Kidney epithelial cell (primary cell): ENCODE data around the gene WDR93. TPM values are rescaled to one million over a fixed set of nuclear protein-coding genes. Genes with fewer than 3 reads are reported as not detected.

Experiments
- DNase-seq: peaks from one replicate; pipeline ENCODE4 v3.0.0-alpha.2; 2010; ENCODE audit warnings: low read depth
- H3K27me3 ChIP-seq: 2 replicates; pipeline ENCODE4 v1.6.0; 2011; ENCODE audit warnings: low read length; ENCODE audit not compliant: control insufficient read depth, insufficient read depth
- H3K36me3 ChIP-seq: 2 replicates; pipeline ENCODE4 v1.5.1; 2011; ENCODE audit warnings: low read length; ENCODE audit not compliant: control insufficient read depth, insufficient read depth
- H3K4me3 ChIP-seq: 2 replicates; pipeline ENCODE4 v1.5.1; 2011; ENCODE audit warnings: low read depth, mild to moderate bottlenecking, control low read depth, low read length
- CTCF ChIP-seq: IDR thresholded peaks from 2 replicates; pipeline ENCODE4 v1.5.1; 2011; ENCODE audit warnings: mild to moderate bottlenecking, moderate library complexity, low read length, control low read depth, inconsistent platforms; ENCODE audit not compliant: insufficient read depth, poor library complexity, severe bottlenecking
- total RNA-seq: library from RNA; depleted of rRNA; stranded (reverse); fragments of >200 nt; gene quantifications from 2 replicates; pipeline ENCODE4 v1.2.3, GENCODE V29; 2015

The WDR93 gene
- total RNA-seq, 1 donor from 2014 or later, result 0.25 TPM

DNA sequence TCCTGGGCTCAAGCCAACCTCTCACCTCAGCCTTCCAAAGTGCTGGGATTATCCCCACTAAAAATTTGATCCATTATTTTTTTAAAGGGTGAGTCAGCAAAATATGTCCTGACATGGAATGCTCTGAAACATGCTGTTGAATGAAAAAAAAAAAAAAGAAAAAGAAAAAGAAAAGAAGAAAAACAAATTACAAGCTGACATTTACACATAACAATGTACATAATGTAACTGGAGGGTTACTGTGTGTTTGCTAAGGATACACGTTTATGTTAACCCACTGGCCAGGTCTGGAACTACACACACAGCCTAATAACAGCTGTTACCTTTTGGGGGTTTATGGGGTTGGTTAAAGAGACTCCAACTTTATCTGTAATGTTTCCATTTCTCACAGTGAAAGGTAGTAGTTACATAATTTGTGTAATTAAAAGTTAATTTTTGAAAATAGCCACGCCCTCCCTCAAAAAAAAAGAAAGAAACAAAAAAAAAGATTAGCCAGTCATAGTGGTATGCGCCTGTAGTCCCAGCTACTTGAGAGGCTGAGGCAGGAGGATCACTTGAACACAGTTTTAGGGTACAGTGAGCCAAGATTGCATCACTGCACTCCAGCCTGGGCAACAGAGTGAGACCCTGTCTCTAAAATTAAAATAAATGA lies 82.4 kb downstream of the WDR93 start:
- no peak for DNase-seq
- TF ChIP-seq CTCF, result no peak
- Histone ChIP-seq H3K36me3 (no peaks in the 10 kb centered on the region), H3K27me3 (no peaks in the 10 kb centered on the region), H3K4me3 (no peak overlapping the region)

- no peak for TF ChIP-seq CTCF
- no peak for DNase-seq
- no peak overlapping the region for H3K4me3 ChIP-seq
- H3K27me3 ChIP-seq, result no peaks in the 10 kb centered on the region
- H3K36me3 ChIP-seq, result no peaks in the 10 kb centered on the region
Observed at GRCh38 chr15:89774492-89774891, 83.9 kb downstream of the WDR93 start.

DNA sequence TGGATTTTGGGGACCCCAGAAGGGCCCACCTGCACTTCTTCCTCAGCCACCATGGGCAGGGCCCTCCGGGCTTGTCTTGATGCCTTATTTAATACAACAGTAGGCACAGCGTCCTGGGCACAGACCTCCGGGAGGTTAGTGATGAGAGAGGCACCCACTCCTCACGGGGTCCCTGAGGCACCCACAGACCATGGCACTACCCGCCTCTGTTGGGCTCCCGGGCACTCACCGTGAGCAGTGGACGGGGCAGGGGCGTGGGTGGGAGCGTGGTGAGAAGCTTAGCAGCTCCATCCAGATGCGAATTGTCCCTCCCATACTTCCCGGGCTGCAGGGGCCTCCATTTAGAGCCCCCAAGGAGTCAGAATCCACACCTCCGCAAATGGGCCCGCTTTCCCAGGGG lies 85.2 kb downstream of the WDR93 start:
- TF ChIP-seq CTCF, result no peak
- no peak for DNase-seq
- no peak overlapping the region for H3K4me3 ChIP-seq

DNA sequence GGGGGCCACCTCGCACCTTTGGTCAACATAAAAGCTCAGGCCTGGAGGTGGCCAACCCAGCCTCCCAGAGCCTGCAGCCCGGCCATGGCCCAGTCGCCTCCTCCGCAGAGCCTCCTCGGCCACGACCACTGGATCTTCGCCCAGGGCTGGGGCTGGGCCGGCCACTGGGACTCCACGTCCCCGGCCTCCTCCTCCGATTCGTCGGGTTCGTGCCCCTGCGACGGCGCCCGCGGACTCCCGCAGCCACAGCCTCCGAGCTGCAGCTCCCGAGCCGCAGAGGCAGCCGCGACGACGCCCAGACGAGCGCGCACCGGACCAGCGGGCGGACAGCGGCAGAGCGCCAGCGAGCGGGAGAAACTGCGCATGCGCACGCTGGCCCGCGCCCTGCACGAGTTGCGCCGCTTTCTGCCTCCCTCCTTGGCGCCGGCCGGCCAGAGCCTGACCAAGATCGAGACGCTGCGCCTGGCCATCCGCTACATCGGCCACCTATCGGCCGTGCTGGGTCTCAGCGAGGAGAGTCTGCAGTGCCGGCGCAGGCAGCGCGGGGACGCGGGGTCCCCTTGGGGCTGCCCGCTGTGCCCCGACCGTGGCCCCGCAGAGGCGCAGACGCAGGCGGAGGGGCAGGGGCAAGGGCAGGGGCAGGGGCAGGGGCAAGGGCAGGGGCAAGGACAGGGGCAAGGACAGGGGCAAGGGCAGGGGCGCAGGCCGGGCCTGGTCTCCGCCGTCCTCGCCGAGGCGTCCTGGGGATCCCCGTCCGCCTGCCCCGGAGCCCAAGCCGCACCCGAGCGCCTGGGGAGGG lies 85.9 kb downstream of the WDR93 start, which contains the start of gene MESP2:
TSS of gene MESP2 (plus strand) at position 59 of the 799 bp plus-strand sequence. CDS start at position 85, 26 bp downstream.
- H3K4me3 ChIP-seq, result peak within 1 kb of the TSS; percentile 25
- peak; percentile 16 for TF ChIP-seq CTCF
- H3K36me3 ChIP-seq, result no peaks in the 10 kb centered on the region
- no peak for DNase-seq
- H3K27me3 ChIP-seq, result no peaks in the 10 kb centered on the region

More for the DNA sequence above, 85.2 kb downstream of the WDR93 start:
- Histone ChIP-seq H3K36me3 (no peaks in the 10 kb centered on the region), H3K27me3 (no peaks in the 10 kb centered on the region)

- Histone ChIP-seq H3K36me3 (no peaks in the 10 kb centered on the region), H3K27me3 (no peaks in the 10 kb centered on the region), H3K4me3 (no peak overlapping the region)
- TF ChIP-seq CTCF, result no peak
- no peak for DNase-seq
Observed at GRCh38 chr15:89777073-89777751, 86.6 kb downstream of the WDR93 start.
